Colonic mucosa (tissue), 4 donors: ENCODE measurements around the gene ATP9A. TPM values are rescaled to one million over a fixed set of nuclear protein-coding genes. Genes with fewer than 3 reads are reported as not detected.
A peak's percentile ranks its signal among the peaks of the same experiment; 100 is the strongest.
"Not testable (repeated sequence)": the region's sequence is repeated elsewhere in the genome, so short reads cannot be mapped to it uniquely, and the experiment has no call there.

Experiments
- DNase-seq: peaks from one replicate; pipeline ENCODE4 v3.0.0-alpha.2; 2020
- H3K27ac ChIP-seq: fragments of 200-600 bp; one replicate; pipeline ENCODE4 v1.8.0; 2021
- H3K27me3 ChIP-seq: fragments of 200-600 bp; one replicate; pipeline ENCODE4 v1.8.0; 2021
- H3K36me3 ChIP-seq: fragments of 200-600 bp; one replicate; pipeline ENCODE4 v1.8.0; 2021
- H3K4me1 ChIP-seq: fragments of 200-600 bp; one replicate; pipeline ENCODE4 v1.8.0; 2021; ENCODE audit warnings: mild to moderate bottlenecking
- H3K4me3 ChIP-seq: fragments of 200-600 bp; one replicate; pipeline ENCODE4 v1.8.0; 2021
- H3K9ac ChIP-seq, 2 donors: one replicate each; pipeline ENCODE4 v1.7.0; 2013; ENCODE audit warnings: control low read depth in 2 of 2, low read depth in 2 of 2, low read length in 2 of 2
- H3K9me3 ChIP-seq: fragments of 200-600 bp; one replicate; pipeline ENCODE4 v1.8.0; 2021
- intact Hi-C: fragments of 100-400 bp; cut with DNase I; formaldehyde crosslinking; loops from one replicate; pipeline ENCODE4 v1.14.1; 2022
- total RNA-seq, 2 donors: library from RNA; stranded (reverse); fragmentation: NEBNext Ultra II Directional in 1 of 2; extraction: Animal tissue kit (Norgen Biotek cat#: 25700) in 1 of 2; gene quantifications; one replicate each; pipeline ENCODE4 v1.2.1, GENCODE V29; 2021
- TF ChIP-seq, protein P1 (sequence below): fragments of 200-600 bp; IDR thresholded peaks from one replicate; pipeline ENCODE4 v1.8.0; 2022; ENCODE audit warnings: antibody characterized with exemption, mild to moderate bottlenecking
- donor health status: healthy.
- donor health status: DM: no; HTN: no; CAD: no.
- donor health status: DM: no; HTN: no; CAD: no.

Gene ATP9A
- total RNA-seq, 2 donors from 2014 or later, result 40.2 to 70.1 TPM

DNA sequence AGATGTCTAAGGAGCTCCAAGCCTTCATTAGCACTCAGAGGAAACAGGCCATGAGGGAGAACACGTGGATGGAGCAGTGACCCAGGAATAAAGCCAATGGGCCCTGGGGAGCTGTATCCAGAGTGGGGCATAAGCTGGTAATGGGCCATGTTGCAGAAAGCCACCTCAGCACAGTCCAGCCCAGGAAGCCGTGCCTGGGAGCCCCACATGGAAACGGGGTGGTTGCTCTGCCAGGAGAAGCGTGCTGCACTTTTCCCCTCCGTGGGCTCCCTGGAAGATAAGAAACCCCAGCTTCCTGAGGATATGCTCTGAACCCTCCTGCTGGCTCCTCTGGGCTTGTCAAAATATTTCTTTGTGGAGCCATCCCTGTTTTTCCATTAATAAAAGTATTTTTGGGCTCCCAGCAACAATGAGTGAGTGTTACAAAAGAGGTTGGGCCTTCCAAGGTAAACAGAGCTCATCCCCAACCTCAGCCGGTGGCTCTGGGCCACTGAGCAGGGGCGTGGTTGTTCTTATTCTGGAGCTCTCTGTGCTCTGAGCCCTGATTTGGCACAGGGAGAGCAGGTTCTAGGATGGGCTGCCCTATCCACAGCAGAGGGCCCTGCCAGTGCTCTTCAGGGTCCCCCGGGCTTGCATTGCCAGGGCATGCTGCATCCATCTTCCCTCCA lies 194.5 kb downstream of the ATP9A start:
- Histone ChIP-seq H3K9me3 (no peaks in the 10 kb centered on the region), H3K27ac (no peak overlapping the region), H3K4me3 (no peak overlapping the region), H3K4me1 (no peaks in the 10 kb centered on the region), H3K9ac (no peak overlapping the region), H3K36me3 (no peaks in the 10 kb centered on the region), H3K27me3 (no peaks in the 10 kb centered on the region)
- intact Hi-C loops, result no loop called here
- TF ChIP-seq, protein P1, sequence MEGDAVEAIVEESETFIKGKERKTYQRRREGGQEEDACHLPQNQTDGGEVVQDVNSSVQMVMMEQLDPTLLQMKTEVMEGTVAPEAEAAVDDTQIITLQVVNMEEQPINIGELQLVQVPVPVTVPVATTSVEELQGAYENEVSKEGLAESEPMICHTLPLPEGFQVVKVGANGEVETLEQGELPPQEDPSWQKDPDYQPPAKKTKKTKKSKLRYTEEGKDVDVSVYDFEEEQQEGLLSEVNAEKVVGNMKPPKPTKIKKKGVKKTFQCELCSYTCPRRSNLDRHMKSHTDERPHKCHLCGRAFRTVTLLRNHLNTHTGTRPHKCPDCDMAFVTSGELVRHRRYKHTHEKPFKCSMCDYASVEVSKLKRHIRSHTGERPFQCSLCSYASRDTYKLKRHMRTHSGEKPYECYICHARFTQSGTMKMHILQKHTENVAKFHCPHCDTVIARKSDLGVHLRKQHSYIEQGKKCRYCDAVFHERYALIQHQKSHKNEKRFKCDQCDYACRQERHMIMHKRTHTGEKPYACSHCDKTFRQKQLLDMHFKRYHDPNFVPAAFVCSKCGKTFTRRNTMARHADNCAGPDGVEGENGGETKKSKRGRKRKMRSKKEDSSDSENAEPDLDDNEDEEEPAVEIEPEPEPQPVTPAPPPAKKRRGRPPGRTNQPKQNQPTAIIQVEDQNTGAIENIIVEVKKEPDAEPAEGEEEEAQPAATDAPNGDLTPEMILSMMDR, result no peak
- no peak for DNase-seq

DNA sequence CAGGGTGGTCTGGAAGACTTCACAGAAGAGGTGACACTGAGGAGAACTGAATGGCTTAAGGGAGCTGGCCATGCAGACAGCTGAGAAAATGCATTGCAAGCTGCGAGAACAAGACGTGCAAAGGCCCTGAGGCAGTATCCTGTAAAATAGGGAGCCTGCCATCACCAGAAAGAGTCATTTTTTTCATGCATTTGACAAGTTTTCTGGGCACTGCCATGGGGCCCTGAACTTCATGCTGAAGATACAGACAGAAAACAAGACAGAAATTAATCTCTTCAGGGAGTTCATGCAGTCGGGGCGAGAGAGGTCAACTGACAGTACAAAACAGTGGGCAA lies 196.8 kb downstream of the ATP9A start:
- Histone ChIP-seq H3K27me3 (no peaks in the 10 kb centered on the region), H3K9ac (no peak overlapping the region), H3K9me3 (no peaks in the 10 kb centered on the region), H3K4me1 (no peaks in the 10 kb centered on the region), H3K4me3 (no peak overlapping the region), H3K27ac (no peak overlapping the region), H3K36me3 (no peaks in the 10 kb centered on the region)
- DNase-seq, result no peak
- intact Hi-C loops, result no loop called here
- TF ChIP-seq, protein P1, result no peak

DNA sequence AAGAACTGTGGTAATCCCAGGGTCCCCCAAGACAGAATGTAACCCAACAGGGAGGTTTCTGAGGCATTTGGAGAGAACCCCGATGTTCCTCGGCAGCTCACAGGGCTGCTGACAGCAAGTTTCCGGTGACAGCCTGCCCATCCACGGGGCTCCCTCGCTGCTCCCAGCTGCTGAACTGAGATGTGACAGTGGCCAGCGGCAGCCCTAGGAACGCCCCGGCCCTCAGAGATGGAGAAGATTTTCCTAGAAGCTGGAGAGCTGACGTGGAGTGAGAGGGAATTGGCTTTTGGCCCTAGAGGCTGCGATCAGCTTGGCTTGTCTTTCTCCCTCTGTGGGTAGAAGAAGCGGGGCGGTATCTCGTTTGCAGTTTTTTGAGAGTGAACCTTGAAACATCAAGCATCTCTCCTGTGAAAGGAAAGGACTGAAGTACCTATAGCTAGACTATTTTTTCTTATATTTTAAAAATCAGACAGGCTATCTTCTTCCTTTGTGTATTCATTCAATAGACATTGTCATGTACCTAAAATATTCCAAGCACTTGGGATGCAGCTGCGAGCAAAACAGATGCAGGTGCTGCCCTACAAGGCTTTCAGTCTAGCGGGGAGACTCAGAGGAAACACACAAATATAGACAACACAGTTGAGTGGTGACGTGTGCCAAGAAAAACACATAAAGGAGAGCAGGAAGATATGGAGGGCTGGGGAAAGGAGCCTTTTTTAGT lies 197.3 kb downstream of the ATP9A start:
- TF ChIP-seq, protein P1, result no peak
- H3K27me3 ChIP-seq, result no peaks in the 10 kb centered on the region
- no peaks in the 10 kb centered on the region for H3K9me3 ChIP-seq
- no peaks in the 10 kb centered on the region for H3K4me1 ChIP-seq
- H3K36me3 ChIP-seq, result no peaks in the 10 kb centered on the region
- peak overlapping the region; percentile 9 to 18 for H3K9ac ChIP-seq
- intact Hi-C loops, result no loop called here
- no peak overlapping the region for H3K27ac ChIP-seq
- no peak for DNase-seq
- no peak overlapping the region for H3K4me3 ChIP-seq

DNA sequence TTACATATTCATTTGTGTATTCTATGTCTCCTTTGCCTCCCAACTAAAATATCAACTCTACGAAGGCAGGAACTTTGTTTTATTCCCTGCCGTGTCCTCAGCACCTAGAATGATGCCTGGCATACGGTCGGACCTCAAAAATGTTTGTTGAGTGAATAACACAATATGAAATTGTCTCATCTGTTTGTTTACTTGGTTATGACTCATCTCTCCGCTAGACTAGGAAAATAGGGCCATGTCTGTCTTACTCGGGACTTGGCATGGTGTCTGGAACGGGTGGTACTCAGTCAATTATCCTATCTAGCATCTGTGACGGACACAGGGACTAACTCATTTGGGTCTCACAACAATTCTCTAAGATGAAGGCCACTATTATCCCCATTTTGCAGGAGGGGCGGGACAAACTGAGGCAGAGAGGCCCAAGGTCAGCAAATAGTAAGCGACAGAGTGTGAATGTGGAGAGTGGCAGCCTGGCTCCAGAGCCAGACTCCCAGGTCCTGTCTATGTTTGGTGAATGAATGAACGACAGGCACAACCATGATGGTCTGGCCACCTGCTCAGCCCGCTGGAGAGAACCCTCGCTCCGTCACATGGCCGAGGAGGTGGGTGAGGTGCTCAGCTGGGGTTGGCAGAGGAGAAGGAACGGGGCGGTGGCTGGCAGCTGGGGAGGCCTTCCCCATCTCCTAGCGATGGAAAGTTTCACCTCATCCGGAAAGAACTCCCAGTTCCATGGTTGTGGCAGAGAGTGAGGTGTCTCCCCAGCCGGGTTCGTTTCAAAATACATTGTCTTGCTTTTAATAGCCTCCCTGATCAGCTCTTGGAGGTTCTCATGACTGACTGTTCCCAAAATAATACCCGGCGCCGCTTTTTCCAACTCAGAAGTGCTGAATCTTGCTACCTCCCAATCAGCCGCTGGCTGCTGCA lies 198.1 kb downstream of the ATP9A start:
- TF ChIP-seq, protein P1, result no peak
- no peaks in the 10 kb centered on the region for H3K27me3 ChIP-seq
- H3K27ac ChIP-seq, result no peak overlapping the region
- H3K4me1 ChIP-seq, result no peaks in the 10 kb centered on the region
- intact Hi-C loops, result no loop called here
- H3K9me3 ChIP-seq, result no peaks in the 10 kb centered on the region
- H3K9ac ChIP-seq, result peak overlapping the region in 1 of 2 donors; percentile 9
- no peak for DNase-seq
- H3K36me3 ChIP-seq, result no peaks in the 10 kb centered on the region
- no peak overlapping the region for H3K4me3 ChIP-seq

DNA sequence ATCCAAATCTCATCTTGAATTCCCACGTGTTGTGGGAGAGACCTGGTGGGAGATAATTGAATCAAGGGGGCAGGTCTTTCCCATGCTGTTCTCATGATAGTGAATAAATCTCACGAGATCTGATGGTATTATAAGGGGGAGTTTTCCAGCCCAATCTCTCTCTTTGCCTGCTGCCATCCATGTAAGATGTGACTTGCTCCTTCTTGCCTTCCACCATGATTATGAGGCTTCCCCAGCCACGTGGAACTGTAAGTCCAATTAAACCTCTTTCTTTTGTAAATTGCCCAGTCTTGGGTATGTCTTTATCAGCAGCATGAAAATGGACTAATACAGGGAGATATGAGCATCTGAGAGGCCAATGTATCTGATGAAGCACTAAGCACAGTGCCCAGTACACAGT lies 199.7 kb downstream of the ATP9A start:
- intact Hi-C loops, H3K4me1 ChIP-seq, H3K27me3 ChIP-seq, H3K9me3 ChIP-seq, H3K4me3 ChIP-seq, DNase-seq, H3K9ac ChIP-seq, H3K27ac ChIP-seq, H3K36me3 ChIP-seq: not testable (repeated sequence)
